Central memory CD4-positive, alpha-beta T cell (primary cell): Measurements from ENCODE around the gene SUZ12.
"Not testable (repeated sequence)": the region's sequence is repeated elsewhere in the genome, so short reads cannot be mapped to it uniquely, and the experiment has no call there.

Experiments used
- DNase-seq: peaks from one replicate; pipeline ENCODE4 v3.0.0; 2022

The SUZ12 gene

DNA sequence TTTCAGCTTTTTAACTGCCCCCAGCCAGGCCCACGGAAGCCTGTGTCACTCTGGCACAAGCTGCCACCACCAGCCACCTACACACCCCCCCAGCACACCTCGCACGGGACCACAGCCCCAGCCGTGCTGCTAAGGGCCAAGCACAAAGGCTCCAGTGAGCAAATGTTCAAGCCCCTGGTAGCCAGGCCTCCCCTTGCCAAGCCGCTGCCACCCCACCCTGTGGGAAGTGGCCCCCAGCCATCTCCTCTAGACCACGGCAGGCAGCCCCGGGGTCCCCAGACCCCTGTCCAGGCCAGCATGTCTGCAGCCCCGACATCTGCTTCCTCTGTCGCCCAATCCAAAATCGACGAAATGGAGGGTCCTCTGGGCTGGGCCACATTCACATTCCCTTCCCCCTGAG, 105.5 kb downstream of the SUZ12 start:
- DNase-seq = not testable (repeated sequence)

DNA sequence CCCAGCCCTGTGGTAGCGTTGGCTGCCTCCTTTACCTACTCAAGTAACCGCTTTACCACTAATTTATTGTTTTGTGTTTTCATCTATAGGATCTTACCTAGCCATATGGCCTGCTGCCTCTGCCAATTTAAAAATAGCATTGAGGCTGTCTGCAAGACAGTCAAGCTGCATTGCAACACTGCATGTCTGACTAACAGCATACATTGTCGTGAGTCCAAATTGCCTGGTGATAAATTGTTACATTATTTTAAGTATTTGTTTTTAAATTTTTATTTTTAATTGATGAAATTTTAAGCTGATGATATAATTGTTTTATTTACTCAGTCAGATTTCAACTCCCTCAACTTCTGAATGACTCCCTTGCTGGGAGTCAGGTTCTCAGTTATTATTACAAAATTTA, 108.8 kb downstream of the SUZ12 start:
- DNase-seq = not testable (repeated sequence)

- not testable (repeated sequence) for DNase-seq
Measured at GRCh38 chr17:32047663-32048062, 110.9 kb downstream of the SUZ12 start.
